IMR-90 (cell line): ENCODE data around the gene CFAP97D1. TPM values are rescaled to one million over a fixed set of nuclear protein-coding genes. Genes with fewer than 3 reads are reported as not detected.

Experiments used
- ATAC-seq: fragments of 200-7000 bp; cut with Tn5 transposase; 2 replicates; pipeline ENCODE4 v1.9.1; 2020; ENCODE audit warnings: low read depth, mild to moderate bottlenecking, moderate library complexity
- BruUV-seq: library from RNA; stranded (reverse); fragments of 400-500 nt; replicated peaks from 2 replicates; lab custom pipeline; 2021; lab: Mats Ljungman, UMichigan
- CTCF ChIA-PET: fragments of 300-600 bp; formaldehyde crosslinking; extraction: SDS; loops from one replicate; lab custom pipeline; 2021; ENCODE audit warnings: antibody characterized with exemption; lab: Yijun Ruan, JAX
- POLR2A ChIA-PET: fragments of 300-600 bp; sonication (Branson Sonifier 250); formaldehyde crosslinking; loops from one replicate; lab custom pipeline; 2022; ENCODE audit warnings: antibody characterized with exemption; ENCODE audit not compliant: unreplicated experiment; lab: Charles Lee
- DNase-seq: peaks from one replicate; pipeline ENCODE4 v3.0.0; 2013
- H2AFZ ChIP-seq: replicated peaks from 2 replicates; pipeline ENCODE3; 2013; ENCODE audit warnings: low read length, mild to moderate bottlenecking; ENCODE audit not compliant: poor library complexity
- H2AK5ac ChIP-seq: 2 replicates; pipeline ENCODE4 v1.6.1; 2013; ENCODE audit warnings: low read depth, low read length, inconsistent platforms
- H2AK9ac ChIP-seq: replicated peaks from 2 replicates; pipeline ENCODE3; 2013; ENCODE audit warnings: mild to moderate bottlenecking, low read depth, low read length, moderate library complexity; ENCODE audit not compliant: poor library complexity
- H2BK120ac ChIP-seq: 2 replicates; pipeline ENCODE4 v1.6.1; 2013; ENCODE audit warnings: low read depth, low read length, inconsistent platforms
- H2BK15ac ChIP-seq: 3 replicates; pipeline ENCODE4 v1.6.1; 2013; ENCODE audit warnings: low read depth, low read length, inconsistent platforms
- H2BK20ac ChIP-seq: 2 replicates; pipeline ENCODE4 v1.6.1; 2013; ENCODE audit warnings: low read depth, mild to moderate bottlenecking, inconsistent platforms, low read length, moderate library complexity
- H2BK5ac ChIP-seq: 2 replicates; pipeline ENCODE4 v1.6.1; 2013; ENCODE audit warnings: mild to moderate bottlenecking, low read depth, low read length, inconsistent platforms; ENCODE audit not compliant: poor library complexity, severe bottlenecking
- H3K14ac ChIP-seq: replicated peaks from 2 replicates; pipeline ENCODE4 v1.6.1; 2013; ENCODE audit warnings: low read depth, low read length, inconsistent platforms
- H3K18ac ChIP-seq: 2 replicates; pipeline ENCODE4 v1.6.1; 2013; ENCODE audit warnings: low read depth, low read length, control low read depth
- H3K23ac ChIP-seq: 2 replicates; pipeline ENCODE4 v1.6.1; 2013; ENCODE audit warnings: low read depth, low read length, inconsistent platforms
- H3K27ac ChIP-seq: 2 replicates; pipeline ENCODE4 v1.5.1; 2013; ENCODE audit warnings: mild to moderate bottlenecking, control low read depth, low read length; ENCODE audit not compliant: insufficient read depth
- H3K27me3 ChIP-seq: 2 replicates; pipeline ENCODE4 v1.6.1; 2013; ENCODE audit warnings: low read length; ENCODE audit not compliant: control insufficient read depth, insufficient read depth
- H3K36me3 ChIP-seq: 2 replicates; pipeline ENCODE4 v1.6.1; 2013; ENCODE audit warnings: low read length, mixed read lengths; ENCODE audit not compliant: control insufficient read depth, insufficient read depth
- H3K4ac ChIP-seq: 2 replicates; pipeline ENCODE4 v1.6.1; 2013; ENCODE audit warnings: low read depth, low read length, inconsistent platforms
- H3K4me1 ChIP-seq: 2 replicates; pipeline ENCODE4 v1.6.1; 2013; ENCODE audit warnings: low read length, mixed read lengths; ENCODE audit not compliant: control insufficient read depth, insufficient read depth
- H3K4me2 ChIP-seq: 2 replicates; pipeline ENCODE4 v1.6.1; 2013; ENCODE audit warnings: low read depth, mild to moderate bottlenecking, control low read depth, low read length, moderate library complexity
- H3K4me3 ChIP-seq: 2 replicates; pipeline ENCODE4 v1.5.1; 2013; ENCODE audit warnings: low read depth, mild to moderate bottlenecking, control low read depth, low read length, moderate library complexity; ENCODE audit not compliant: insufficient read depth
- H3K56ac ChIP-seq: 2 replicates; pipeline ENCODE4 v1.6.1; 2013; ENCODE audit warnings: low read length, inconsistent platforms; ENCODE audit not compliant: insufficient read depth; ENCODE audit errors: extremely low read depth
- H3K79me1 ChIP-seq, 2 experiments: 2 replicates each; pipeline ENCODE4 v1.6.1; 2013; ENCODE audit warnings: low read length in 2 of 2, inconsistent platforms in 1 of 2, low read depth in 1 of 2
- H3K9ac ChIP-seq: 2 replicates; pipeline ENCODE4 v1.6.1; 2013; ENCODE audit warnings: low read depth, low read length, control low read depth
- H3K9me1 ChIP-seq: 2 replicates; pipeline ENCODE4 v1.6.1; 2013; ENCODE audit warnings: low read length, inconsistent platforms; ENCODE audit not compliant: insufficient read depth
- H3K9me3 ChIP-seq: 2 replicates; pipeline ENCODE4 v1.6.1; 2013; ENCODE audit warnings: low read length; ENCODE audit not compliant: control insufficient read depth, insufficient read depth
- H4K20me1 ChIP-seq: 2 replicates; pipeline ENCODE4 v1.6.1; 2013; ENCODE audit warnings: low read length, inconsistent platforms; ENCODE audit not compliant: insufficient read depth
- H4K5ac ChIP-seq: 2 replicates; pipeline ENCODE4 v1.6.1; 2013; ENCODE audit warnings: mild to moderate bottlenecking, low read depth, low read length, control low read depth
- H4K8ac ChIP-seq, 2 experiments: 2 replicates each; pipeline ENCODE4 v1.6.1; 2013; ENCODE audit warnings: low read depth in 2 of 2, low read length in 2 of 2, control low read depth in 1 of 2, inconsistent platforms in 1 of 2
- H4K91ac ChIP-seq: 2 replicates; pipeline ENCODE4 v1.6.1; 2013; ENCODE audit warnings: low read depth, low read length, inconsistent platforms; ENCODE audit not compliant: insufficient read depth
- CHD1 ChIP-seq: IDR thresholded peaks from 2 replicates; pipeline ENCODE4 v1.6.1; 2012; ENCODE audit warnings: low read depth, low read length, improper control_type of control experiment
- MAFK ChIP-seq: IDR thresholded peaks from 2 replicates; pipeline ENCODE4 v1.6.1; 2012; ENCODE audit warnings: low read depth, low read length, improper control_type of control experiment
- MAZ ChIP-seq: IDR thresholded peaks from 2 replicates; pipeline ENCODE4 v1.6.1; 2012; ENCODE audit warnings: low read depth, mild to moderate bottlenecking, low read length, improper control_type of control experiment, moderate library complexity, borderline replicate concordance
- NFE2L2 ChIP-seq: fragments of 150-350 bp; IDR thresholded peaks from 2 replicates; pipeline ENCODE4 v1.6.1; 2016; ENCODE audit warnings: low read depth, mild to moderate bottlenecking, low read length
- RAD21 ChIP-seq: IDR thresholded peaks from 2 replicates; pipeline ENCODE4 v1.6.1; 2012; ENCODE audit warnings: low read length, improper control_type of control experiment
- RFX5 ChIP-seq: IDR thresholded peaks from 2 replicates; pipeline ENCODE4 v1.8.0; 2012; ENCODE audit warnings: low read depth, mild to moderate bottlenecking, low read length, moderate library complexity
- WGBS, 2 experiments: methylation state at CpG; one replicate each; pipeline versions ENCODE4 v1.1.5 to v1.1.7; 2013; ENCODE audit warnings: missing lambda C conversion rate in 2 of 2; ENCODE audit not compliant: insufficient read length in 1 of 2; ENCODE audit errors: extremely low coverage in 2 of 2; 5-methylcytosine and 5-hydroxymethylcytosine counted together
- dilution Hi-C: fragments of 300-500 bp; cut with HindIII; formaldehyde crosslinking; loops from one replicate; pipeline ENCODE4 v1.14.3; 2018; ENCODE audit warnings: low sequenced_read_pairs; ENCODE audit not compliant: unreplicated experiment
- in situ Hi-C: fragments of 300-500 bp; cut with MboI; formaldehyde crosslinking; loops from 3 replicates; pipeline ENCODE4 v1.14.3; 2019; ENCODE audit warnings: low sequenced_read_pairs, inconsistent platforms, mixed read lengths
- intact Hi-C: fragments of 100-400 bp; cut with micrococcal nuclease; formaldehyde crosslinking; loops from 2 replicates; pipeline ENCODE4 v1.10.0; 2022
- polyA plus RNA-seq, 3 experiments: library from polyadenylated mRNA; depleted of rRNA; stranded (reverse); fragments of >200 nt; gene quantifications; 2 replicates each; pipeline ENCODE4 v1.2.3, GENCODE V29; 2012; ENCODE audit warnings: low replicate concordance in 1 of 3
- total RNA-seq: library from RNA; depleted of rRNA; stranded (reverse); fragments of >200 nt; gene quantifications from 2 replicates; pipeline ENCODE4 v1.2.3, GENCODE V29; 2012
- TF ChIP-seq, protein P1 (sequence below): fragments of 150-350 bp; IDR thresholded peaks from 2 replicates; pipeline ENCODE4 v1.6.1; 2017; ENCODE audit warnings: mild to moderate bottlenecking, antibody characterized with exemption, low read length, low read depth
- TF ChIP-seq, protein P2 (sequence below): conservative IDR thresholded peaks from 2 replicates; pipeline ENCODE4 v1.5.1; 2012; ENCODE audit warnings: mild to moderate bottlenecking, low read depth, low read length, improper control_type of control experiment

The CFAP97D1 gene
- total and polyA plus RNA-seq, 2 of the 4 experiments (the other 2 are of a cell fraction), result under 0.01 TPM; not detected in 1

DNA sequence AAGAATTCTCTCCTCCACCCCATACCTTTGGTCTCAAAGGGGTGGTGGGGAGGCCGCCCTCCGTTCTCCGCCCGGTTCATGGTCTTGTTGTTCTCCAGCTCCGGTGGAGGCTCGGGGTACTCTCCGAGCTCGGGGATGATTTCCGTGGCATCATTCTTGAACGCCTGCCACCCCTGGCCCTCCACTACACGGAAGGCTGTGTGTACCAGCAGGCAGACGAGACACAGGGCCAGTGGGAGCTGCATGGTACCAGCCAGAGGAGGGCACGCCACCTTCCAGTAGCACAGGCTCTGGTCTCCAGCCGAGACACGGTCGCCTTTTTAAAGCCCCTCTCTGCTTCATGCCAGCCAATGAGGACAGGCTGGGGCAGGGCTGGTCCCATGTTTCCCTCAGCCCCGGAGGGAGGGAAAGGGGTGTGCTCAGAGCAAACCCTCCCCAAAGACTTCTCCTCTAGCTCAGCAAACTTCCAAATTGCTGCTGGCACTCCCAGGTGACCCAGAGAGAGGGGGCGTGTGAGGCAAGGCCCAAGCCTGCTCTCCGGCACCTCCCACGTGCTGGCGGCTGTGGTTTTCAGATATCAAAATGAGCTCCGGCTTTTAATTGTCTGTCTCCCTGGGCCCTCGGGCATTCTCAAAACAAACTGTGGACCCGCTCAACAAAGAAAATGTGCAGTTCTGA, 21.6 kb upstream of the CFAP97D1 start, which contains the start of gene SOST:
TSS of gene SOST (minus strand) at position 295 of the 678 bp plus-strand sequence. CDS start at position 245, 50 bp downstream.
- Histone ChIP-seq H4K5ac (no peak within 1 kb of the TSS), H3K4me1 (no peaks in the 10 kb centered on the region), H3K27me3 (peaks cover 48% of the 10 kb centered on the region), H4K91ac (no peak within 1 kb of the TSS), H2BK20ac (no peak within 1 kb of the TSS), H3K4ac (no peak within 1 kb of the TSS), H3K18ac (no peak within 1 kb of the TSS), H3K23ac (no peak within 1 kb of the TSS), H3K36me3 (no peaks in the 10 kb centered on the region), H2AFZ (no peak within 1 kb of the TSS), H3K27ac (no peak within 1 kb of the TSS), H3K9me3 (no peaks in the 10 kb centered on the region), H2AK9ac (no peak within 1 kb of the TSS), H3K56ac (no peak within 1 kb of the TSS), H2BK5ac (no peak within 1 kb of the TSS), H4K20me1 (no peaks in the 10 kb centered on the region), H3K79me1 (no peaks in the 10 kb centered on the region), H3K14ac (no peak within 1 kb of the TSS), H3K9me1 (no peaks in the 10 kb centered on the region), H4K8ac (no peak within 1 kb of the TSS), H3K4me3 (no peak within 1 kb of the TSS), H2BK120ac (no peak within 1 kb of the TSS), H2AK5ac (no peak within 1 kb of the TSS; the same call in 1 of the 2 replicates), H2BK15ac (no peak within 1 kb of the TSS), H3K4me2 (no peak within 1 kb of the TSS), H3K9ac (no peak within 1 kb of the TSS)
- BruUV-seq, result no TSS peak
- DNase-seq (no peak), ATAC-seq (no peak)
- in situ Hi-C loops, result no loop called here
- TF ChIP-seq, protein P1, sequence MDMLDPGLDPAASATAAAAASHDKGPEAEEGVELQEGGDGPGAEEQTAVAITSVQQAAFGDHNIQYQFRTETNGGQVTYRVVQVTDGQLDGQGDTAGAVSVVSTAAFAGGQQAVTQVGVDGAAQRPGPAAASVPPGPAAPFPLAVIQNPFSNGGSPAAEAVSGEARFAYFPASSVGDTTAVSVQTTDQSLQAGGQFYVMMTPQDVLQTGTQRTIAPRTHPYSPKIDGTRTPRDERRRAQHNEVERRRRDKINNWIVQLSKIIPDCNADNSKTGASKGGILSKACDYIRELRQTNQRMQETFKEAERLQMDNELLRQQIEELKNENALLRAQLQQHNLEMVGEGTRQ, result no peak
- TF ChIP-seq MAZ (no peak), RAD21 (no peak), RFX5 (no peak), MAFK (no peak), CHD1 (no peak), NFE2L2 (no peak)
- TF ChIP-seq, protein P2, sequence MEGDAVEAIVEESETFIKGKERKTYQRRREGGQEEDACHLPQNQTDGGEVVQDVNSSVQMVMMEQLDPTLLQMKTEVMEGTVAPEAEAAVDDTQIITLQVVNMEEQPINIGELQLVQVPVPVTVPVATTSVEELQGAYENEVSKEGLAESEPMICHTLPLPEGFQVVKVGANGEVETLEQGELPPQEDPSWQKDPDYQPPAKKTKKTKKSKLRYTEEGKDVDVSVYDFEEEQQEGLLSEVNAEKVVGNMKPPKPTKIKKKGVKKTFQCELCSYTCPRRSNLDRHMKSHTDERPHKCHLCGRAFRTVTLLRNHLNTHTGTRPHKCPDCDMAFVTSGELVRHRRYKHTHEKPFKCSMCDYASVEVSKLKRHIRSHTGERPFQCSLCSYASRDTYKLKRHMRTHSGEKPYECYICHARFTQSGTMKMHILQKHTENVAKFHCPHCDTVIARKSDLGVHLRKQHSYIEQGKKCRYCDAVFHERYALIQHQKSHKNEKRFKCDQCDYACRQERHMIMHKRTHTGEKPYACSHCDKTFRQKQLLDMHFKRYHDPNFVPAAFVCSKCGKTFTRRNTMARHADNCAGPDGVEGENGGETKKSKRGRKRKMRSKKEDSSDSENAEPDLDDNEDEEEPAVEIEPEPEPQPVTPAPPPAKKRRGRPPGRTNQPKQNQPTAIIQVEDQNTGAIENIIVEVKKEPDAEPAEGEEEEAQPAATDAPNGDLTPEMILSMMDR, result no peak
- intact Hi-C loops, result no loop called here
- dilution Hi-C loops, result no loop called here
- WGBS, 2 experiments, result 81% methylated on average over 14 of the region's 24 CpGs; no CpG with 5 or more reads in 1 of the 2 experiments
- POLR2A ChIA-PET, result no interaction called here
- CTCF ChIA-PET, result interaction anchor here (4.4 kb wide), 1 partner anchor 66 kb away, joined by 62 read pairs; no protein-coding TSS in a partner anchor
